Lower leg skin (tissue), 4 donors: ENCODE measurements around the gene TBX5. TPM values are rescaled to one million over a fixed set of nuclear protein-coding genes. Genes with fewer than 3 reads are reported as not detected.

Experiments
- DNase-seq, 2 donors: peaks; one replicate each; pipeline ENCODE4 v3.0.0-alpha.2; 2019; ENCODE audit warnings: low spot score in 2 of 2
- H3K4me3 ChIP-seq: fragments of 200-600 bp; sonication (generic); 2 replicates; pipeline ENCODE4 v1.5.1; 2017; ENCODE audit warnings: mild to moderate bottlenecking, low read depth; ENCODE audit not compliant: poor library complexity, severe bottlenecking
- POLR2A ChIP-seq, 2 donors: fragments of 450-650 bp; IDR thresholded peaks; one replicate each; pipeline ENCODE4 v1.6.1; 2016 to 2017; ENCODE audit warnings: antibody characterized with exemption in 2 of 2, mild to moderate bottlenecking in 1 of 2, moderate library complexity in 1 of 2
- whole genome bisulfite sequencing, 2 donors: methylation state at CpG; one replicate each; pipeline ENCODE4 v1.1.5; 2018; 5-methylcytosine and 5-hydroxymethylcytosine counted together
- intact Hi-C: fragments of 100-400 bp; cut with DNase I; formaldehyde crosslinking; loops from one replicate; pipeline ENCODE4 v1.15.0; 2023; ENCODE audit warnings: low total_unique reads
- total RNA-seq, 4 donors: library from RNA; depleted of rRNA; stranded (reverse); fragments of >200 nt; gene quantifications; one replicate each; pipeline ENCODE4 v1.1.0, GENCODE V29; 2016
- TF ChIP-seq, protein P1 (sequence below), 3 donors: fragments of 450-650 bp; IDR thresholded peaks; one replicate each; pipeline ENCODE4 v1.5.1; 2016; ENCODE audit warnings: antibody characterized with exemption in 3 of 3, mild to moderate bottlenecking in 3 of 3, moderate library complexity in 2 of 3

The TBX5 gene
- total RNA-seq, 4 donors from 2014 or later: 0.65 to 1.2 (median 1.1) TPM; not detected in 1

DNA sequence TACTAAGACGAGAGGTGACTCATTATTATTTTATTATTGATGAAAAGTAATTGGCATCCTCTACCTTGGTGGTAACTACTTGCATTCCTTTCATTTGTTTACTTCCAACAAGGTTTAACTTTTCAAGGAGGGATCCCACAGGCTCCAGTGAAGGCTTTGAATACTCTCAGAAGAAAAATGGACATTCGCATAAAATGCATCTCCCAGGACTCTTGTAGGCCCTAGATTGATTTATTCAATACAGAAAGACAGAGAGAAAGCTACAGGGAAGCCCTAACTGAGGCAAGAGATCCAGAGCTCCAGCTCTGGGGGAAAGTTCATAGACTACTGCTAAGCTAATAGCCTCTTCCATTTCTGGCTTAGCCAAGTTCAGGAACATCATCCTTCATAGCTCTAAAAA is 87.0 kb downstream of the TBX5 start:
- intact Hi-C loops: no loop called here
- TF ChIP-seq, protein P1, sequence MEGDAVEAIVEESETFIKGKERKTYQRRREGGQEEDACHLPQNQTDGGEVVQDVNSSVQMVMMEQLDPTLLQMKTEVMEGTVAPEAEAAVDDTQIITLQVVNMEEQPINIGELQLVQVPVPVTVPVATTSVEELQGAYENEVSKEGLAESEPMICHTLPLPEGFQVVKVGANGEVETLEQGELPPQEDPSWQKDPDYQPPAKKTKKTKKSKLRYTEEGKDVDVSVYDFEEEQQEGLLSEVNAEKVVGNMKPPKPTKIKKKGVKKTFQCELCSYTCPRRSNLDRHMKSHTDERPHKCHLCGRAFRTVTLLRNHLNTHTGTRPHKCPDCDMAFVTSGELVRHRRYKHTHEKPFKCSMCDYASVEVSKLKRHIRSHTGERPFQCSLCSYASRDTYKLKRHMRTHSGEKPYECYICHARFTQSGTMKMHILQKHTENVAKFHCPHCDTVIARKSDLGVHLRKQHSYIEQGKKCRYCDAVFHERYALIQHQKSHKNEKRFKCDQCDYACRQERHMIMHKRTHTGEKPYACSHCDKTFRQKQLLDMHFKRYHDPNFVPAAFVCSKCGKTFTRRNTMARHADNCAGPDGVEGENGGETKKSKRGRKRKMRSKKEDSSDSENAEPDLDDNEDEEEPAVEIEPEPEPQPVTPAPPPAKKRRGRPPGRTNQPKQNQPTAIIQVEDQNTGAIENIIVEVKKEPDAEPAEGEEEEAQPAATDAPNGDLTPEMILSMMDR (IDR thresholded peaks at IDR 0.05): no peak
- no peak for TF ChIP-seq POLR2A (IDR thresholded peaks at IDR 0.05)
- H3K4me3 ChIP-seq: no peak overlapping the region
- DNase-seq: no peak
- WGBS, 2 donors: 61 to 70% methylated on average over 2 of the region's 2 CpGs

GRCh38 chr12:114316076-114316475 is 89.9 kb downstream of the TBX5 start:
- 30 to 39% methylated on average over 5 of the region's 5 CpGs for WGBS, 2 donors
- H3K4me3 ChIP-seq: no peak overlapping the region
- TF ChIP-seq, protein P1 (IDR thresholded peaks at IDR 0.05): no peak
- TF ChIP-seq POLR2A (IDR thresholded peaks at IDR 0.05): no peak
- DNase-seq: no peak
- intact Hi-C loops: no loop called here

- intact Hi-C loops: no loop called here
- TF ChIP-seq POLR2A (IDR thresholded peaks at IDR 0.05): no peak
- TF ChIP-seq, protein P1 (IDR thresholded peaks at IDR 0.05): peak in 1 of 3 donors; percentile 34
- 88 to 92% methylated on average over 16 of the region's 16 CpGs for WGBS, 2 donors
- DNase-seq: no peak
- no peak overlapping the region for H3K4me3 ChIP-seq
Measured at GRCh38 chr12:114314974-114315720, 90.8 kb downstream of the TBX5 start.

DNA sequence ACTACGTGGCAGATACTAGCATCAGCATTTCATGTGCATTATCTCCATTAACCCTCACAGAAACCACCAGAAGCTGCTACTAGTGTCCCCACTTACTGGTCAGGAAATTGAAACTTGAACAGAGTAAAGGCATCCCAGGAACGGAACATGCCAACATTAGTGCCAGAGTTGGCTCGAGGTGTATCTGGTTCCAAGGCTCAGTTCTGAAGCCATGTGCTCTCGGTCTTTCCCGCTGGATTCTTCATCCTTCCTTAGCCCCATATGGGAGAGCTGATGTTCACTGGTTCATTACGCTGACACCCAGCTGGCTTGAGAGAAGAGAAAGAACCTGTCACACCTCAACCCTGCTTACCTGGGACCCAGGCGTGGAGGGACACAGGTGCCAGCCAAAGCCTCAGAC is 91.5 kb downstream of the TBX5 start:
- intact Hi-C loops: no loop called here
- TF ChIP-seq POLR2A (IDR thresholded peaks at IDR 0.05): no peak
- TF ChIP-seq, protein P1 (IDR thresholded peaks at IDR 0.05): no peak
- WGBS, 2 donors: 68 to 83% methylated on average over 7 of the region's 7 CpGs
- H3K4me3 ChIP-seq: no peak overlapping the region
- no peak for DNase-seq

DNA sequence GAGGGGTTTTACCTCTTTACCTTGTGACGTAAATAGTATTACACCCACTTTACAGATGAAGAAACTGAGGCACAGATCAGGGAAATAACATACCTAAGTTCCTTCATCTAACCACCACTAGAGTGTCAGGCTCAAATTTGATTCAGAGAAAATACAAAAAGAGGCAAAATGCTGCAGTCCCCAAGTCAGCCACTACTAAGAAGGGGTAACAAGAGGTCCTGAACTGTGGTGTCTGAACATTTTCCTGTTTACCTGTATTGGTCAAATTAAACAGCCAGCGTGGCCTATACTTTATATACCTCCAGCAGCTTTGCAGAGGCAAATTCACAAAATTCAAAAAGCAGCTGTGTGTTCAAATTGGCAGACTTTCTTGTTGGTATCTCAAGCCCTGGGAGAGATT is 92.0 kb downstream of the TBX5 start:
- TF ChIP-seq, protein P1 (IDR thresholded peaks at IDR 0.05): no peak
- TF ChIP-seq POLR2A (IDR thresholded peaks at IDR 0.05): no peak
- DNase-seq: no peak
- intact Hi-C loops: no loop called here
- WGBS, 2 donors: 45 to 88% methylated on average over 2 of the region's 2 CpGs
- no peak overlapping the region for H3K4me3 ChIP-seq

- 66 to 86% methylated on average over 4 of the region's 4 CpGs for WGBS, 2 donors
- no peak overlapping the region for H3K4me3 ChIP-seq
- intact Hi-C loops: no loop called here
- DNase-seq: no peak
- TF ChIP-seq, protein P1 (IDR thresholded peaks at IDR 0.05): no peak
- no peak for TF ChIP-seq POLR2A (IDR thresholded peaks at IDR 0.05)
Measured at GRCh38 chr12:114311974-114312373, 94.0 kb downstream of the TBX5 start.
